Measurements from ENCODE around the gene LCE1E. TPM values are rescaled to one million over a fixed set of nuclear protein-coding genes. Genes with fewer than 3 reads are reported as not detected.

Gene LCE1E
- total and polyA plus RNA-seq, 8 donors: not detected

DNA sequence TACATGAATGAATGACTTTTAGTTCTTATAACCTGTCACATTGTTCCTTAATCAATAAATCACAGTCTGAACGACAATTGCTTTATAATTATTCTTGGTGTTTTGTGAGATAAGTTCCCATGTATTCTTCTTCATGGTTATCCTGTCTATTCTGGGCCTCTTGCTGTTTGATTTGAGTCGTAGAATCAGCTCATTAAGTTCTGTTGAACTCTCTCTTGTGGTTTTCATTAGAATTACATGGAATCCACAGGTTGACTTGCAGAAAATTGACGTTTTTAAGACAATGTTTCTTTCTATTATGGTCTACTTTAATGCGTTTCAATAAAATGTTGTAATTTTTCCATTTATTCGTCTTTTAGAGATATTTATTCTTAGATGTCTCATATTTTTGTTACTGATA lies 37.2 kb downstream of the LCE1E start:
- intact Hi-C loops (cut with DNase I): no loop called here
- no peaks in the 10 kb centered on the region for H3K36me3 ChIP-seq
- TF ChIP-seq, protein P1, sequence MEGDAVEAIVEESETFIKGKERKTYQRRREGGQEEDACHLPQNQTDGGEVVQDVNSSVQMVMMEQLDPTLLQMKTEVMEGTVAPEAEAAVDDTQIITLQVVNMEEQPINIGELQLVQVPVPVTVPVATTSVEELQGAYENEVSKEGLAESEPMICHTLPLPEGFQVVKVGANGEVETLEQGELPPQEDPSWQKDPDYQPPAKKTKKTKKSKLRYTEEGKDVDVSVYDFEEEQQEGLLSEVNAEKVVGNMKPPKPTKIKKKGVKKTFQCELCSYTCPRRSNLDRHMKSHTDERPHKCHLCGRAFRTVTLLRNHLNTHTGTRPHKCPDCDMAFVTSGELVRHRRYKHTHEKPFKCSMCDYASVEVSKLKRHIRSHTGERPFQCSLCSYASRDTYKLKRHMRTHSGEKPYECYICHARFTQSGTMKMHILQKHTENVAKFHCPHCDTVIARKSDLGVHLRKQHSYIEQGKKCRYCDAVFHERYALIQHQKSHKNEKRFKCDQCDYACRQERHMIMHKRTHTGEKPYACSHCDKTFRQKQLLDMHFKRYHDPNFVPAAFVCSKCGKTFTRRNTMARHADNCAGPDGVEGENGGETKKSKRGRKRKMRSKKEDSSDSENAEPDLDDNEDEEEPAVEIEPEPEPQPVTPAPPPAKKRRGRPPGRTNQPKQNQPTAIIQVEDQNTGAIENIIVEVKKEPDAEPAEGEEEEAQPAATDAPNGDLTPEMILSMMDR (IDR thresholded peaks at IDR 0.05): no peak
- H3K4me3 ChIP-seq: no peak overlapping the region
- DNase-seq: peak in 1 of 4 donors; percentile 11
- H3K27ac ChIP-seq: no peak overlapping the region
- no peaks in the 10 kb centered on the region for H3K9me3 ChIP-seq
- peaks cover 0 to 7% of the 10 kb centered on the region in 2 donors for H3K27me3 ChIP-seq
- no peaks in the 10 kb centered on the region for H3K4me1 ChIP-seq
- ATAC-seq: no peak

- Histone ChIP-seq H3K36me3 (no peaks in the 10 kb centered on the region), H3K4me3 (no peak overlapping the region), H3K27me3 (peaks cover 0 to 14% of the 10 kb centered on the region in 2 donors), H3K9me3 (no peaks in the 10 kb centered on the region), H3K27ac (no peak overlapping the region), H3K4me1 (no peaks in the 10 kb centered on the region)
- DNase-seq: no peak
- no peak for ATAC-seq
- TF ChIP-seq, protein P1 (IDR thresholded peaks at IDR 0.05): no peak
- intact Hi-C loops (cut with DNase I): no loop called here
These were observed 38.9 kb downstream of the LCE1E start for GRCh38 chr1:152824964-152825363.

- Histone ChIP-seq H3K4me3 (no peak within 1 kb of the TSS), H3K4me1 (no peaks in the 10 kb centered on the region), H3K9me3 (peaks cover 0 to 1% of the 10 kb centered on the region in 2 donors), H3K27me3 (peaks cover 0 to 14% of the 10 kb centered on the region in 2 donors), H3K36me3 (no peaks in the 10 kb centered on the region), H3K27ac (no peak within 1 kb of the TSS)
- intact Hi-C loops (cut with DNase I): no loop called here
- DNase-seq (no peak), ATAC-seq (no peak)
- TF ChIP-seq, protein P1 (IDR thresholded peaks at IDR 0.05): no peak
These were observed 41.1 kb downstream of the LCE1E start, which contains the start of gene LCE1A for GRCh38 chr1:152827173-152827572. Gene LCE1A (plus strand): TSS chr1:152827473. CDS start chr1:152827473, 0 bp downstream.

GRCh38 chr1:152836870-152837269 lies 50.8 kb downstream of the LCE1E start:
- peaks cover 0 to 5% of the 10 kb centered on the region in 2 donors for H3K9me3 ChIP-seq
- H3K4me1 ChIP-seq: no peaks in the 10 kb centered on the region
- no peak overlapping the region for H3K4me3 ChIP-seq
- no peaks in the 10 kb centered on the region for H3K27me3 ChIP-seq
- intact Hi-C loops (cut with DNase I): no loop called here
- TF ChIP-seq, protein P1 (IDR thresholded peaks at IDR 0.05): no peak
- no peak overlapping the region for H3K27ac ChIP-seq
- no peaks in the 10 kb centered on the region for H3K36me3 ChIP-seq
- ATAC-seq (no peak), DNase-seq (no peak)

Other genes with a start within 250 kb of the LCE1E start
- not detected for gene LCE3E, start 219.5 kb upstream of the LCE1E start, total RNA-seq
- gene LCE3E, start 219.5 kb upstream of the LCE1E start, polyA plus RNA-seq (ENCODE audit: insufficient read length in 6 of 6): not detected
- gene LCE3D, start 205.7 kb upstream of the LCE1E start, total RNA-seq: not detected
- gene LCE3D, start 205.7 kb upstream of the LCE1E start, polyA plus RNA-seq (ENCODE audit: insufficient read length in 6 of 6): not detected
- gene LCE3C, start 186.0 kb upstream of the LCE1E start, total RNA-seq: not detected
- gene LCE3C, start 186.0 kb upstream of the LCE1E start, polyA plus RNA-seq (ENCODE audit: insufficient read length in 6 of 6): not detected
- not detected for gene LCE3B, start 172.4 kb upstream of the LCE1E start, total RNA-seq
- gene LCE3B, start 172.4 kb upstream of the LCE1E start, polyA plus RNA-seq (ENCODE audit: insufficient read length in 6 of 6): not detected
- gene LCE3A, start 163.2 kb upstream of the LCE1E start, total RNA-seq: not detected
- not detected for gene LCE3A, start 163.2 kb upstream of the LCE1E start, polyA plus RNA-seq (ENCODE audit: insufficient read length in 6 of 6)
- not detected for gene LCE2D, start 122.9 kb upstream of the LCE1E start, total RNA-seq
- not detected for gene LCE2D, start 122.9 kb upstream of the LCE1E start, polyA plus RNA-seq (ENCODE audit: insufficient read length in 6 of 6)
- gene LCE2C, start 111.0 kb upstream of the LCE1E start, total RNA-seq: not detected
- gene LCE2C, start 111.0 kb upstream of the LCE1E start, polyA plus RNA-seq (ENCODE audit: insufficient read length in 6 of 6): not detected
- gene LCE2B, start 100.1 kb upstream of the LCE1E start, total RNA-seq: not detected
- not detected for gene LCE2B, start 100.1 kb upstream of the LCE1E start, polyA plus RNA-seq (ENCODE audit: insufficient read length in 6 of 6)
- gene LCE2A, start 87.9 kb upstream of the LCE1E start, total RNA-seq: not detected
- not detected for gene LCE2A, start 87.9 kb upstream of the LCE1E start, polyA plus RNA-seq (ENCODE audit: insufficient read length in 6 of 6)
- not detected for gene LCE4A, start 78.1 kb upstream of the LCE1E start, total RNA-seq
- not detected for gene LCE4A, start 78.1 kb upstream of the LCE1E start, polyA plus RNA-seq (ENCODE audit: insufficient read length in 6 of 6)
- gene KPRP, start 28.2 kb upstream of the LCE1E start, total RNA-seq: not detected
- not detected for gene KPRP, start 28.2 kb upstream of the LCE1E start, polyA plus RNA-seq (ENCODE audit: insufficient read length in 6 of 6)
- gene LCE1F, start 11.1 kb upstream of the LCE1E start, total RNA-seq: not detected
- gene LCE1F, start 11.1 kb upstream of the LCE1E start, polyA plus RNA-seq (ENCODE audit: insufficient read length in 6 of 6): not detected
- gene LCE1D, start 10.5 kb downstream of the LCE1E start, total RNA-seq: not detected
- gene LCE1D, start 10.5 kb downstream of the LCE1E start, polyA plus RNA-seq (ENCODE audit: insufficient read length in 6 of 6): not detected
- gene LCE1C, start 20.4 kb downstream of the LCE1E start, total RNA-seq: not detected
- gene LCE1C, start 20.4 kb downstream of the LCE1E start, polyA plus RNA-seq (ENCODE audit: insufficient read length in 6 of 6): not detected
- gene LCE1B, start 25.7 kb downstream of the LCE1E start, total RNA-seq: not detected
- not detected for gene LCE1B, start 25.7 kb downstream of the LCE1E start, polyA plus RNA-seq (ENCODE audit: insufficient read length in 6 of 6)
- gene LCE1A, start 41.2 kb downstream of the LCE1E start, total RNA-seq: not detected
- not detected for gene LCE1A, start 41.2 kb downstream of the LCE1E start, polyA plus RNA-seq (ENCODE audit: insufficient read length in 6 of 6)
- not detected for gene LCE6A, start 56.6 kb downstream of the LCE1E start, total RNA-seq
- not detected for gene LCE6A, start 56.6 kb downstream of the LCE1E start, polyA plus RNA-seq (ENCODE audit: insufficient read length in 6 of 6)
- gene LCE7A, start 73.7 kb downstream of the LCE1E start, total RNA-seq: not detected
- gene LCE7A, start 73.7 kb downstream of the LCE1E start, polyA plus RNA-seq (ENCODE audit: insufficient read length in 6 of 6): not detected
- gene SMCP, start 92.1 kb downstream of the LCE1E start, total RNA-seq: not detected
- gene SMCP, start 92.1 kb downstream of the LCE1E start, polyA plus RNA-seq (ENCODE audit: insufficient read length in 6 of 6): not detected
- gene IVL, start 122.3 kb downstream of the LCE1E start, total RNA-seq: under 1 TPM in 1 of 2 donors, not detected in 1; 0.12 TPM
- not detected for gene IVL, start 122.3 kb downstream of the LCE1E start, polyA plus RNA-seq (ENCODE audit: insufficient read length in 6 of 6)
- not detected for gene SPRR5, start 160.9 kb downstream of the LCE1E start, total RNA-seq
- not detected for gene SPRR5, start 160.9 kb downstream of the LCE1E start, polyA plus RNA-seq (ENCODE audit: insufficient read length in 6 of 6)
- not detected for gene SPRR4, start 184.4 kb downstream of the LCE1E start, total RNA-seq
- not detected for gene SPRR4, start 184.4 kb downstream of the LCE1E start, polyA plus RNA-seq (ENCODE audit: insufficient read length in 6 of 6)
- not detected for gene SPRR1A, start 197.8 kb downstream of the LCE1E start, total RNA-seq
- not detected for gene SPRR1A, start 197.8 kb downstream of the LCE1E start, polyA plus RNA-seq (ENCODE audit: insufficient read length in 6 of 6)
- not detected for gene SPRR3, start 215.5 kb downstream of the LCE1E start, total RNA-seq
- under 1 TPM in 4 of 6 donors, not detected in 2; 0.24 to 0.55 (median 0.29) TPM for gene SPRR3, start 215.5 kb downstream of the LCE1E start, polyA plus RNA-seq (ENCODE audit: insufficient read length in 6 of 6)
- under 1 TPM in 1 of 2 donors, not detected in 1; 0.73 TPM for gene SPRR1B, start 244.9 kb downstream of the LCE1E start, total RNA-seq
- gene SPRR1B, start 244.9 kb downstream of the LCE1E start, polyA plus RNA-seq (ENCODE audit: insufficient read length in 6 of 6): under 1 TPM in 1 of 6 donors, not detected in 5; 0.24 TPM